AG04449 (cell line): ENCODE results near the gene MAMLD1.

Source experiments
- CTCF ChIA-PET: fragments of 350-600 bp; formaldehyde crosslinking; extraction: SDS; loops from one replicate; lab custom pipeline; 2021; ENCODE audit warnings: antibody characterized with exemption; lab: Yijun Ruan, JAX
- POLR2A ChIA-PET: fragments of 400-600, 350-600 bp; formaldehyde crosslinking; extraction: SDS; loops from one replicate; lab custom pipeline; 2020; ENCODE audit warnings: antibody characterized with exemption, inconsistent platforms; lab: Yijun Ruan, JAX
- DNase-seq: peaks from one replicate; pipeline ENCODE4 v3.0.0-alpha.2; 2010; ENCODE audit warnings: low read depth, low spot score
- H3K4me3 ChIP-seq: 2 replicates; pipeline ENCODE4 v1.5.1; 2011; ENCODE audit warnings: low read depth, mild to moderate bottlenecking, control low read depth, low read length
- TF ChIP-seq, protein P1 (sequence below): IDR thresholded peaks from one replicate; pipeline ENCODE4 v1.5.1; 2011; ENCODE audit warnings: mild to moderate bottlenecking, moderate library complexity, low read length, control low read depth, inconsistent platforms; ENCODE audit not compliant: insufficient read depth; ENCODE audit errors: missing control alignments

The MAMLD1 gene

DNA sequence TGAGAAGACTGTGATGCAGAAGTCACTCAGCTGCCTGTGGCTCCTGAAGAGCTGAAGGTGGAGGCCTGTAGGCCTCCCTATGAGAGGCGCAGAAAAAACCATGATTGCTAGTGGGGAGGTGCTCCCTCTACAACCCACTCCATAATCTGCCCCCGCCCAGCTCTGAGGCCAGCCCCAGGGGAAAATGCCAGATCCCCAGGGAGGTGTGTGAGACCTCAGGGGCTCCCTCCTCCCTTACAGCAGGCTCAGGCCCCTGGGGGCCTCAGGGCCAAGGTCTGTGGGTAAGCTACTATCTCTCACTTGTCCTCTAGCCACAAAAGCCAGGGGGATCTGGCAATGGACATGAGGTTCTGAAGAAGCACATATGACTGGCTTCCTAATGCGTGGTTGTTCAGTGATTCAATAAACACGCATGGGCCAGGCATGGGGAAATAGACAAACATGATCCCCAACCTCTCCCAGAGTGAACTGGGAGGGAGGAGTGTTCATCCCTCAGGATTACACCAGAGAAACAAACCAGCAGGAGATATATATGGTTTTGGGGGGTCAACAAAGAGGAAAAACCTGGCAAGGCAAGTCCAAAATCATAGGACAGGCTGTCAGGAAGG lies 154.3 kb downstream of the MAMLD1 start:
- ChIA-PET POLR2A (no interaction called here), CTCF (interaction anchor here (0.9 kb wide), 1 partner anchor 10 kb away, joined by 3 read pairs; no protein-coding TSS in a partner anchor)
- TF ChIP-seq, protein P1, sequence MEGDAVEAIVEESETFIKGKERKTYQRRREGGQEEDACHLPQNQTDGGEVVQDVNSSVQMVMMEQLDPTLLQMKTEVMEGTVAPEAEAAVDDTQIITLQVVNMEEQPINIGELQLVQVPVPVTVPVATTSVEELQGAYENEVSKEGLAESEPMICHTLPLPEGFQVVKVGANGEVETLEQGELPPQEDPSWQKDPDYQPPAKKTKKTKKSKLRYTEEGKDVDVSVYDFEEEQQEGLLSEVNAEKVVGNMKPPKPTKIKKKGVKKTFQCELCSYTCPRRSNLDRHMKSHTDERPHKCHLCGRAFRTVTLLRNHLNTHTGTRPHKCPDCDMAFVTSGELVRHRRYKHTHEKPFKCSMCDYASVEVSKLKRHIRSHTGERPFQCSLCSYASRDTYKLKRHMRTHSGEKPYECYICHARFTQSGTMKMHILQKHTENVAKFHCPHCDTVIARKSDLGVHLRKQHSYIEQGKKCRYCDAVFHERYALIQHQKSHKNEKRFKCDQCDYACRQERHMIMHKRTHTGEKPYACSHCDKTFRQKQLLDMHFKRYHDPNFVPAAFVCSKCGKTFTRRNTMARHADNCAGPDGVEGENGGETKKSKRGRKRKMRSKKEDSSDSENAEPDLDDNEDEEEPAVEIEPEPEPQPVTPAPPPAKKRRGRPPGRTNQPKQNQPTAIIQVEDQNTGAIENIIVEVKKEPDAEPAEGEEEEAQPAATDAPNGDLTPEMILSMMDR, result no peak
- H3K4me3 ChIP-seq, result no peak overlapping the region
- DNase-seq, result peak; percentile 12

DNA sequence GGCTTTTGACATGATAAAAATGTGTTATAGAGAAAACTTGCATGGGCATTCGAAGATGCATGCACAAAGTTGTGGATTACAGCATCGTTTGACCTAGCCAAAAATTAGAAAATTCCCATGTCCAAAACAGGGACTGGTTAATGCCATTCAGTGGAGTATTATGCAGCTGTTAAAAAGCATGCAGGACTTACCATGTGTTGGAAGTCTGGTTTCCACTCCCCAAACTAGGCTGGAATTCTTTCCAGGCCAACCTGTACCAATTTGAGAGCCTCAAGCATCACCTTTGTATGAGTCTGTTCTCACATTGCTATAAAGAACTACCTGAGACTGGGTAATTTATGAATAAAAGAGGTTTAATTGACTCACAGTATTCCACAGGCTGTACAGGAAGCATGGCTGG lies 159.4 kb downstream of the MAMLD1 start:
- no peak for DNase-seq
- ChIA-PET POLR2A (no interaction called here), CTCF (no interaction called here)
- TF ChIP-seq, protein P1, result no peak
- no peak overlapping the region for H3K4me3 ChIP-seq

DNA sequence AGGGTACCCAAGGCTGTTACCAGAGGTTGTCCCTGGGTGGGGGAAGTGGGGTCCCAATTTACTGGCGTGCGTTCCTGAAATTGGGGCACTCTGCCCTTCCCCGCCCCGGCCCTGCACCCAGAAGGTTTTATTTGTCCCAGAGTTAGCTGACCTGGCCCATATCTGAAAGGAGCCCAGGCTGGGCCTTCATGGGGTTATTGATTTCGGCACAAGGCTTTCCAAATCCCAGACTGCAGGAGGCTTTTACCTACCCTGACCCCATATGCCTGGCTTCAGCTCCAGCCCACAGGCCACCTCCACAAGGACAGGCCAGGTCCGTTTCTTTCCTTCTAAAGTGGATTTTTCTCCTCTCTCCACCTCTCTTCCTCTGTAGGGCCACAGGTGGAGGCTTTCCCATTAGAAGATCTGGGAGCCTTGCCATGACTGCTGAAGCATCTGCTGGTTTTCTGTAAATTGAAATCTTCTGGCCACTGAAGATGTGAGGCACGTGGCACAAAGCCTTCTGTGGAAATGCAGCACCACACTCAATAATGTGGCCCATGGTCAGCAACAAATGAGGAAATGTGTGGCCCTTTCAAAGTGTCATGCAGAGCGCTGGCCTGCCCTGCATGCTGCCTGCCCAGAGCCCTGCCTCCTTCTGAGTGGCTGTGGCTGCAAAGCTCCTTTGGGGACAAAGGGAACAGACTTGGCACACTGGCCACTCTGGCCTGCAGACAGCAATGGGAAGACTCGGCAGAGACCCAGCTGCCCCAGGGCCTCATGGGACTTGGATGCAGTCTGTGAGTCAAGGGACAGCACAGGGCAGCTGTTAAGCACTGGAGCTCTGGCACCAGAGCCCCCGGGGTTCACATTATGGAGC lies 162.2 kb downstream of the MAMLD1 start:
- ChIA-PET CTCF (no interaction called here), POLR2A (no interaction called here)
- TF ChIP-seq, protein P1, result no peak
- H3K4me3 ChIP-seq, result no peak overlapping the region
- DNase-seq, result no peak

DNA sequence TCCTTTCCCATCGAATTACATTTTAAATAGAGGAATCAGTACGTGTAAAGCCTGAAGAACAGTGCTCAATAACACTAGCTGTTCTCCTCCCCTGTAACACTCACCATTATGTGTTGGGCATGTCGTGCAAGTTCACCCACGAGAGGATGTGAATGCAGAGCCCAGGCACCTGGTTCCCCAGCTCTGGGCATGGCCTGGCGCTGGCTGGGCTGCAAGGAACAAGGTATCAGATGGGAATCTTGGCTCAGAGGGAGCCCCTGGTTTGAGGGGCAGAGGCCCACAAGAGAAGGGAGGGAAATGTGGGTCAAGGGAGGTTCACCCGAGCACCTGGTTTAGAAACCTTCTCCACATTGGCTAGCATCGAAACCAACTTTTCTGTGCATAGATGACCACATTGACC lies 163.6 kb downstream of the MAMLD1 start:
- CTCF ChIA-PET, result no interaction called here
- DNase-seq, result no peak
- TF ChIP-seq, protein P1, result no peak
- POLR2A ChIA-PET, result no interaction called here
- H3K4me3 ChIP-seq, result no peak overlapping the region

DNA sequence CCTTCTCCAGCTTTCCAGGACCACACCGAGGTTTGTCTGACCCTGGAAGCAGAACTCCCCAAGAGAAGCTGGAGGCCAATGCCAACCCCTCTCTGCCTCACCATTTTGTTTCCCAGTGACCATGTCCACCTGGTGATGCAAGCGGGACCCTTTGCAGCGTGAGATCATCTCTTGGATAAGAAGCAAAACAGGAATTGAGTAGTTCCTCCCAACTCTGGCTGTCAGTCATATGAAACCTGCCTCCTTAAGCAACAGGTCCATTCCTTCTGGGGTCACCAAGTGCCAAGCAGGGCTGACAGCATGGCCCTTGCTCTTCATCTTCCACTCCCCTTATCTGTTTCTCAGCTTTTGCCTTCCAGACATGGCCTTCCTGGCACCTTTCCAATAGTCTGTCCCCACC lies 164.0 kb downstream of the MAMLD1 start:
- ChIA-PET CTCF (interaction anchor here (1.2 kb wide), 1 partner anchor 10 kb away, joined by 3 read pairs; no protein-coding TSS in a partner anchor), POLR2A (no interaction called here)
- TF ChIP-seq, protein P1, result no peak
- DNase-seq, result no peak
- no peak overlapping the region for H3K4me3 ChIP-seq

DNA sequence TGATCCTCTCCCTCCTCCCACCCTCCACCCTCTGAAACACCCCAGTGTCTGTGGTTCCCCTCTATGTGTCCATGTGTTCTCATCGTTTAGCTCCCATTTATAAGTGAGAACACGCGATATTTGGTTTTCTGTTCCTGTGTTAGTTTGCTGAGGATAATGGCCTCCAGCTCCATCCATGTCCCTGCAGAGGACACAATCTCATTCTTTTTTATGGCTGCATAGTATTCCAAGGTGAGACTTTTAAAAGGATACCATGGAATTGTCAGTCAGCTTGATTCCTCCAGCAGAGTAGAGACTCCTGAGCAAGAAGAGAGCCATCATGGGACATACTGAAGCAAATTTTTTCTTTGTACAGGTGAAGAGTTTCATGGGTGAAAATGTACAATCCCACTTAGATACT lies 166.5 kb downstream of the MAMLD1 start:
- DNase-seq, result no peak
- TF ChIP-seq, protein P1, result no peak
- CTCF ChIA-PET, result no interaction called here

More for the DNA sequence above, 166.5 kb downstream of the MAMLD1 start:
- H3K4me3 ChIP-seq, result no peak overlapping the region
- POLR2A ChIA-PET, result no interaction called here
